Activated CD4-positive, alpha-beta T cell treated with anti-CD3 and anti-CD28 coated beads, Interleukin-2, Interleukin-4, amounts not matched to agents 100 ng/mL and 50 ng/mL, durations not matched to agents 16 hours and 8 hours (primary cell): ENCODE results near the gene CSF1.

Experiments
- DNase-seq: peaks from one replicate; pipeline ENCODE4 v3.0.0-alpha.2; 2020; ENCODE audit warnings: low spot score

CSF1 gene

GRCh38 chr1:109883248-109883955 is 27.2 kb upstream of the CSF1 start:
- DNase-seq, result no peak

DNA sequence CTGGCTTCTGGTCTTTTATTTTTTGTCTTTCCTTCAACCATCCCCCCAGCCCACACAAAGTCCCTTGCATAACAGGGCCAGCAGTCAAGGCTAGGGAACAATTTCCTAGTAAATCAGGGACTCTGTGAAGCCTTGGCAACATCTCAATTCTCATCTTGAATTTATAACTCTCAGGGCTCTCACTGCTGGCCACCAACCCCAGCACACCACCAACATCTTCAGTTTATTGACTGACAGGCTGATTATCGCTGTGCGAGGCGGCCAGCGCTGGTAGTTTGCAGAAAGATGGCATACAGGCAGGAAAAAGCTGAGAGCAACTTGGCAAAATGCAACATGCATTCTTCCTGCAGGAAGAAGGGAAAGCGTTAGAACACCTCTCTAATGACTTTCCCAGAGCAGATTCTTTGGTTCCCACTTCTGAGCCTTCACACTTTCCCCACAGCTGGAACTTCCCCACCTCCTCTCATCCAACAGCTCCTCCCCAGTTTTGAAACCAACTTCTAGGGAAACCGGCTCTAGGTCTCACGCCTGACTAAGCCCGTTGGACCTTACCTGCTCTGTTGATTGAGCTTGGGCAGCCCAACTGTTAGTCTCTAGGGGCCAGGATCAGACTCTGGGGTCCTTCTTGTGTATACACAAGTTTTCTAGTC is 26.3 kb upstream of the CSF1 start:
- DNase-seq, result no peak

DNA sequence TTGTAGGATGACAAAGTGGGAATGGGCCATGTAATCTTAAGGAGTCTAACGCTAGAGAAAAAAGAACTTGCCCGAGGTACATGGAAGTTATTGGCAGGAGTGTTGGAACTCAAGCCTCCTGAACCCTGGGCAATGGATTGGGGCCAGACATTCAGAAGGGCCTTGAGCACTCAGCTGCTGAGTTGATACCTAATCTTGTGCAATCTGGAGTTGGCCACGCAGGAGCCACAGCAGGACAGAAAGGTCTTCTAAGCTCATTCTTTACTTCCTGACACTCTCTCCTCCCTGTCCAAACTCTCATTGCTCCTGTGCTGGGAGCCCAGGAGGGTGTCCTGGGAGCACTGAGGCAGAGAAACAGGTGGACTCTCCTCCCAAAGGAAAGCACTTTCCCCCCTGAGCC is 25.1 kb upstream of the CSF1 start:
- DNase-seq, result no peak

- DNase-seq, result no peak
Observed at GRCh38 chr1:109886827-109887226, 23.8 kb upstream of the CSF1 start.

- no peak for DNase-seq
Observed at GRCh38 chr1:109887271-109887670, 23.4 kb upstream of the CSF1 start.

- DNase-seq, result no peak
Observed at GRCh38 chr1:109887884-109888283, 22.8 kb upstream of the CSF1 start.

DNA sequence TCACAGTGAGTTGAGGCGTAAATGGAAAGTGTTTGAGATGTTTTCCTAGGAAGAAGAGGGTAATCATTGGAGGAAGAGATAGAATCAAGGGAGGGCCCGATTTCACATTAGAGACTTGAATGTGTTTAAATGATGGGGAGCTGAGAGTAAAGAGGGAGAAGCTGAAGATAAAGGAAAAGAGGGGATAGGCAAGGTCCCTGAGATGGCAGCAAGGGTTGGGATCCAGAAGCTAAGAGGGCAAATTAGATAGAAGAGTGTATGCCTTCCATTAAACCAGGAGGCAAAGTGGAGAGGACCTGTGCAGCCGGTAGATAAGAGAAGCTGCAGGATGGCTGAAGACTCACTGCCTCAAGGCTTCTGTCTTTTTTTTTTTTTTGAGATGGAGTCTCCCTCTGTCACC is 21.6 kb upstream of the CSF1 start:
- no peak for DNase-seq

DNA sequence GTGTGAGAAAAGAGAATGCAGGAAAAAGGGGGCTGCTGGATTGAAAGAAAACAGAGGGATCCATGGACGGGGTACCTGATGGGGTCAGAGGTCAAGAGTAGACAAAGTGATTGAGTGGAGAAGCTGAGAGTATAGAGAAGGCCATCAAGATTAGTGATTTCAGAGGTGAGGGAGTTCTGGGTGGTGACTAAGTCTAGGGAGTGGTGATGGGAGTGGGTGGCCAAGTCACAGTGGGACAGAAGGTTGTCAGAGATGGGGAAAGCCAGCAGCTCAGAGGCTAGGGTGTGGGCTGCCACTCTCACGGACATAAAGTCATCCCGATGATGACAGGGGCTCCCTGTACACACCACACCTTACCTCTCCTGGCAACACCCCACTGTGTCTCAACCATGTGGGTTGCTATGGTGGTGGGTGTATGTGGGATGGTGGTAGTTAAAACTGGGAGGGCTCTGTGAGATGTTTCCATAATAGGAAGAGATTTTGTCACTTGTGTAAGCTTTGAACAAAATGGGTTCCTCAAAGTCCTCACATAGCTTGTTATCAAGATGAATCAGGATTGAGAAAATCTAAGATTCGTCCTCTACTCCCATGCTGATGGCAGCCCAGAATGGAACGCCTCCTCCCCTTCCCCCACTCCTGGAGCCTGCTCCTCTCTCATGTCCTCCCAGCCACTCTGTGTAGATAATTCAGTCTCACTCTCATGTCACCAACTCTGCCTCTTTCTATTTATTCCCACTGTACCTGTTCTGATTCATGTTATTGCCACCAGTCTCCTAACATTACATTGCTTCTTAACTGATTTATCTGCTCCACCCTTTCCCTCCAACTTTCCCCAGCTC is 20.3 kb upstream of the CSF1 start:
- DNase-seq, result no peak

- DNase-seq, result no peak
Observed at GRCh38 chr1:109891930-109892329, 18.7 kb upstream of the CSF1 start.

DNA sequence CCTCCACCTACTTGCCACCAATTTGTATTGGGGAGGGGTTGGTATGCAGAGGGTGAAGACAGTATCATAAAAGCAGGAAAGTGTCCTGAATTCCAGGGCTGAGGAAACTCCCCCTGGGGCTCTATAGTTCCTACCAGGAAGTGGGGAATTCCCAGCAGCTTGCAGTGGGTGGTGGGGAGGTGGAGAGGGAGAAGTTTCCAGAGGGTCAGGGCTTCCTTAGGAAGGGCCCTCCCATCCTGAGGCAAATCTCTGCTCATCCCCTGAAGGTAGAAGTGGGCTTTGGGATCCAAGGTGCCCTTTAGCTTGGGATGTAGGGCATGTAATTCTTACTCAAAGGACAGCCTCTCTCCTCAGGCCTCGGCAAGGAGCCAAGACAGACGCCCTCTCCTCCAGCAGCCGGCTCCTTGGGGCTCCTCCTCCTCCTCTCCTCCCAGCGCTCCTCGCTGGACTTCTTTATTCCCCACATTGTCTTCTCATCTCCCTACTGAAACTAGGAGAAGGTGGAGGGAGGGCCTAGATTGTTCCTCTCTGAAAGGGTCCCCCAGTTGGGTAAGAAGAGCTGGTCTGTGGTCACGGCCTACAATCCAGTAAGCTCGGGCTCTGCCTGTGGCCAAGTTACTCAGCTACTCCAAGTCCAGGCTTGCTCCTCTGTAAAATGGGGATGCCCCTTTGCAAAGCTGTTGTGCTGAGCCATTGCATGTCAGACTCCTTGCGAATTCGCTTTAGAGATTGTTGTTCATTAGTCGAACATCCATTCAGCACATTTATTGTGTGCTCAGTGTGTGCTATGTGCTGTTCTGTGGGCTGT is 17.9 kb upstream of the CSF1 start:
- no peak for DNase-seq

- DNase-seq, result no peak
Observed at GRCh38 chr1:109893532-109894171, 17.0 kb upstream of the CSF1 start.

GRCh38 chr1:109894823-109895719 is 15.6 kb upstream of the CSF1 start:
- DNase-seq, result no peak

- no peak for DNase-seq
Observed at GRCh38 chr1:109895720-109896504, 14.7 kb upstream of the CSF1 start.

GRCh38 chr1:109896681-109897080 is 14.0 kb upstream of the CSF1 start:
- no peak for DNase-seq

DNA sequence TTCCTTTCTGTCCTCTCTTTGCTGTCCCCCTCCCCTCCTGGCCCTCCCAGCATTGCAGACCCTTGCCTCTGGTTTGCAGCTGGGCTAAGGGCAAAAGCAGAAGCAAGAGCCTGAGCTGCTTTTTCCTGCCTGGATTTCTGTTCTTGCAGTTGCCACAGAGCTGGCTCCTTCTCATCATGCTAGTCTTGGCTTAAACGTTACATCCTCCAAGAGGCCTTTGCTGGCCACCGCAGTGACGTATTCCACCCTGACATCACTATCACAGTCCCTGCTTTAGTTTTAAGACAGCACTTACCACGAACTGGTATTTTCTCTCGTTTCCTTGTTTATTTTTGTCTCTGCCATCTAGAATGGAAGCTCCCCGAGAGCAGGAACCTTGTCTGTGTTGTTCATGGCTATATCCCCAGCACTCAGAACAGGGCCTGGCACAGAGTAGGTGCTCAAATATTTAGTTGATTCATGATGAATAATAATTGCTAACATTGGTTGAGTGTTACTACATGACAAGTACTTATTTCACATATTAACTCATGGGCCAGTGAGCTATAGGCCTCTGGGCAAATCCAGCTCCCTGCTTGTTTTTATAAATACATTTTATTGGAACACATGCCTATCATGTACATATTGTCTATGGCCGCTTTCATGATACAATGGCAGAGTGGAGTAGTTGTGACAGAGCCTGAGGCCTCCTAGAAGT is 13.2 kb upstream of the CSF1 start:
- DNase-seq, result no peak

DNA sequence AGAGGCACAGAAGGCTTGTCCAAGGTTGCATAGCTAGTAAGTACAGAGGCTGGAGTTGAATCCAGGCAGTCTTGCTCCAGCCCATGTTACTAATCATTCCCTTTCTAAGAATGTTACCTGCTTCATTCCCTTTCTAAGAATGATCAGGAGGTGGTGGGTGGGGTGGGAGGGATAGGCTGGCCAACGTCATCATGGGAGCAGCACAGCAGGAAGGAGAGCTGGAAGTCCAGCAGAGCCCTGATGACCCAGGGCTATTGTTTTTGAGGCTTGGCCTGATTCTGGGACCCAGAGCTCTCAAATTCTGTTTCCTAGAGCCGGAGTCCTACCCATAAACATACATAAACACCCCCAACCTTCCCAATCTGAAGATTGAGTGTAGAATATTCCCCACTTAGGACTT is 11.8 kb upstream of the CSF1 start:
- no peak for DNase-seq

DNA sequence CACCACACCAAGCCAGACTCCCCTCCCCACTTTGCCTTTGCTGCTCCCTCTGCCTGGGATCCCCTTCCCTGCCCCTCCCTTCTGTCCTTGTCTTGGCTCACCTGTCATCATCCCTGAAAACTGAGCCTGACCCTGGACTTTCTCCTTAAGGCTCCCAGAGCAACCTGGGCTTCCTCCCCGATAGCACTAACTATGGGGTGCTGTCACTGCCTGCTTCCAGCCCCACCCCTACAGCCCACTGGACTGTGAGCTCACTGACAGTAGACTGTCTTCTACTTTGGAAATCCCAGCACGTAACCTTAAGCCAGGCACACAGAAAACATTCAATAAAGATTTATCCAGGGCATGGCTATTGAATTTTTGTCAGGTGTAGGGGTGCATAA is 9.5 kb upstream of the CSF1 start:
- DNase-seq, result no peak

DNA sequence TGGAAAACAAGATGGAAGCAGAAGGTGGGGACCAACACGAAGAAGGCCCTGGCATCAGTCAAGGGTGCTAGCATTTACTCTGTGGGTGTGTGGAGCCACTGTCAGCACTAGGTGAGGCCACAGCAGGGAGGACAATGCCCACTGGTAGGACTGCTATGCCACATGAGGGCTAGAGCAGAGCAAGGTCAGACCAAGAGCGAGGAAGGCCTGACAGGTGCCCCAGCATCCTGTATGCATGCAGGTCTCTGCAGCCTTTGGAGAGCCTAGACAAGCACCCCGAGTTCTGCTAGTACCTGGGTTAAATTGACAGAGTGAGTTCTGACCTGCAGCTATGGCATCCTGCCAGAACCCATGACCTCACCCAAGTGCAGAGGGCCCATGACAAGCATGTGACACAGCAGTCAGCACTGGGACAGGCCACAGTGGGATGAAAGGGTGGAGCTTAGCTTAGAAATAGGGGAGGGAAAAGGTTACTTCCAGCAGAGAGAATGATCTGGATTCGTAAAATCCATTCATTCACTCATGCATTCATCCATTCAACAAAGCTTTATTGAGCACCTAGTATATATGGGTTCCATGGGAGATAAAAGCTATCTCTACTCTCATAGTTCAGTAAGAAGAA is 9.0 kb upstream of the CSF1 start:
- no peak for DNase-seq
